H9 (cell line): ENCODE data around the gene ZNF646. TPM values are rescaled to one million over a fixed set of nuclear protein-coding genes. Genes with fewer than 3 reads are reported as not detected.
A peak's percentile ranks its signal among the peaks of the same experiment; 100 is the strongest.

Experiments used
- DNase-seq: peaks from one replicate; pipeline ENCODE4 v3.0.0-alpha.2; 2017
- H2AFZ ChIP-seq: one replicate; pipeline ENCODE4 v1.6.1; 2013; ENCODE audit warnings: mild to moderate bottlenecking, low read length, control low read depth, moderate library complexity
- H2AK5ac ChIP-seq: 2 replicates; pipeline ENCODE4 v1.6.1; 2013; ENCODE audit warnings: low read length, control low read depth, mixed read lengths; ENCODE audit not compliant: insufficient read length
- H2BK120ac ChIP-seq: one replicate; pipeline ENCODE4 v1.6.1; 2013; ENCODE audit warnings: low read depth, mild to moderate bottlenecking, low read length, control low read depth, inconsistent platforms; ENCODE audit not compliant: poor library complexity, severe bottlenecking
- H2BK12ac ChIP-seq: 2 replicates; pipeline ENCODE4 v1.6.1; 2013; ENCODE audit warnings: low read length, control low read depth, mixed read lengths, low read depth; ENCODE audit not compliant: insufficient read length
- H2BK15ac ChIP-seq: 2 replicates; pipeline ENCODE4 v1.6.1; 2013; ENCODE audit warnings: low read depth, low read length, control low read depth
- H2BK20ac ChIP-seq: one replicate; pipeline ENCODE4 v1.6.1; 2013; ENCODE audit warnings: low read depth, mild to moderate bottlenecking, low read length, control low read depth, inconsistent platforms; ENCODE audit not compliant: poor library complexity, severe bottlenecking
- H2BK5ac ChIP-seq: 2 replicates; pipeline ENCODE4 v1.6.1; 2013; ENCODE audit warnings: low read length, control low read depth, mixed read lengths; ENCODE audit not compliant: insufficient read length
- H3K14ac ChIP-seq: 2 replicates; pipeline ENCODE4 v1.6.1; 2013; ENCODE audit warnings: low read length, control low read depth; ENCODE audit not compliant: insufficient read depth
- H3K18ac ChIP-seq: 2 replicates; pipeline ENCODE4 v1.6.1; 2013; ENCODE audit warnings: low read depth, mild to moderate bottlenecking, mixed read lengths, low read length, control low read depth; ENCODE audit not compliant: insufficient read length
- H3K23ac ChIP-seq: 2 replicates; pipeline ENCODE4 v1.6.1; 2013; ENCODE audit warnings: low read length, control low read depth, mixed read lengths, low read depth; ENCODE audit not compliant: insufficient read length
- H3K23me2 ChIP-seq: 2 replicates; pipeline ENCODE4 v1.6.1; 2013; ENCODE audit warnings: low read depth, mild to moderate bottlenecking, mixed read lengths, low read length, control low read depth; ENCODE audit not compliant: insufficient read length, poor library complexity, severe bottlenecking
- H3K27ac ChIP-seq: 2 replicates; pipeline ENCODE4 v1.5.1; 2013; ENCODE audit warnings: low read length, control low read depth, mixed read lengths, low read depth; ENCODE audit not compliant: insufficient read length
- H3K27me3 ChIP-seq: 2 replicates; pipeline ENCODE4 v1.6.1; 2013; ENCODE audit warnings: low read length, control low read depth, inconsistent platforms; ENCODE audit not compliant: insufficient read depth
- H3K4ac ChIP-seq: 2 replicates; pipeline ENCODE4 v1.6.1; 2013; ENCODE audit warnings: low read depth, mild to moderate bottlenecking, control low read depth, inconsistent platforms, low read length, moderate library complexity
- H3K4me1 ChIP-seq: 2 replicates; pipeline ENCODE4 v1.6.1; 2013; ENCODE audit warnings: low read length, control low read depth, inconsistent platforms; ENCODE audit not compliant: insufficient read depth
- H3K4me2 ChIP-seq: 2 replicates; pipeline ENCODE4 v1.6.1; 2013; ENCODE audit warnings: low read length, control low read depth, mixed read lengths; ENCODE audit not compliant: insufficient read length, insufficient read depth
- H3K56ac ChIP-seq: 2 replicates; pipeline ENCODE4 v1.6.1; 2013; ENCODE audit warnings: low read depth, mild to moderate bottlenecking, mixed read lengths, low read length, control low read depth; ENCODE audit not compliant: insufficient read length
- H3K79me1 ChIP-seq: 2 replicates; pipeline ENCODE4 v1.6.1; 2013; ENCODE audit warnings: low read depth, mild to moderate bottlenecking, moderate library complexity, low read length, control low read depth, inconsistent platforms; ENCODE audit not compliant: insufficient read depth, poor library complexity, severe bottlenecking
- H3K79me2 ChIP-seq: 2 replicates; pipeline ENCODE4 v1.6.1; 2013; ENCODE audit warnings: low read length, control low read depth, inconsistent platforms; ENCODE audit not compliant: insufficient read depth
- H3K9ac ChIP-seq: 2 replicates; pipeline ENCODE4 v1.6.1; 2013; ENCODE audit warnings: low read length, control low read depth, mixed read lengths; ENCODE audit not compliant: insufficient read length; ENCODE audit errors: extremely low read depth
- H3K9me3 ChIP-seq: one replicate; pipeline ENCODE4 v1.6.1; 2013; ENCODE audit warnings: low read depth, low read length, inconsistent platforms; ENCODE audit not compliant: control insufficient read depth
- H3T11ph ChIP-seq: one replicate; pipeline ENCODE4 v1.6.1; 2013; ENCODE audit warnings: mild to moderate bottlenecking, low read length, control low read depth, inconsistent platforms
- H4K20me1 ChIP-seq: one replicate; pipeline ENCODE4 v1.6.1; 2013; ENCODE audit not compliant: control insufficient read depth, insufficient read length, insufficient read depth
- H4K5ac ChIP-seq: 2 replicates; pipeline ENCODE4 v1.6.1; 2013; ENCODE audit warnings: low read depth, mild to moderate bottlenecking, mixed read lengths, low read length, control low read depth; ENCODE audit not compliant: insufficient read length
- H4K8ac ChIP-seq: replicated peaks from 2 replicates; pipeline ENCODE4 v1.6.1; 2013; ENCODE audit warnings: low read length, control low read depth, mixed read lengths, low read depth; ENCODE audit not compliant: insufficient read length
- H4K91ac ChIP-seq: 2 replicates; pipeline ENCODE4 v1.6.1; 2013; ENCODE audit warnings: low read depth, mild to moderate bottlenecking, moderate library complexity, mixed read lengths, low read length, control low read depth; ENCODE audit not compliant: insufficient read length
- H3K27ac Mint-ChIP-seq, 3 experiments: 2 replicates in 2 of 3; 3 replicates in 1 of 3; pipeline ENCODE4 v1.8.0; 2020 to 2021; ENCODE audit warnings: mixed read lengths in 3 of 3, mild to moderate bottlenecking in 1 of 3, moderate library complexity in 1 of 3
- H3K27me3 Mint-ChIP-seq: 2 replicates; pipeline ENCODE4 v1.8.0; 2021; ENCODE audit warnings: low read depth, mild to moderate bottlenecking, moderate library complexity, mixed read lengths
- H3K36me3 Mint-ChIP-seq, 3 experiments: 2 replicates in 2 of 3; 3 replicates in 1 of 3; pipeline ENCODE4 v1.8.0; 2020 to 2021; ENCODE audit warnings: low read depth in 3 of 3, mixed read lengths in 3 of 3; ENCODE audit not compliant: insufficient read depth in 1 of 3
- H3K4me1 Mint-ChIP-seq, 2 experiments: 2 replicates each; pipeline ENCODE4 v1.8.0; 2020; ENCODE audit warnings: mixed read lengths in 2 of 2
- H3K4me3 Mint-ChIP-seq, 2 experiments: 2 replicates in 1 of 2; 3 replicates in 1 of 2; pipeline ENCODE4 v1.8.0; 2020 to 2021; ENCODE audit warnings: mild to moderate bottlenecking in 2 of 2, mixed read lengths in 2 of 2, moderate library complexity in 1 of 2
- H3K9me3 Mint-ChIP-seq, 2 experiments: 2 replicates in 1 of 2; 3 replicates in 1 of 2; pipeline ENCODE4 v1.8.0; 2020; ENCODE audit warnings: mild to moderate bottlenecking in 2 of 2, mixed read lengths in 2 of 2, moderate library complexity in 1 of 2
- CTCF ChIP-seq: fragments of 200-600 bp; sonication (generic); conservative IDR thresholded peaks from 3 replicates; pipeline ENCODE4 v1.8.0; 2021; ENCODE audit warnings: antibody characterized with exemption, mild to moderate bottlenecking
- WGBS: extraction: QIAGEN DNeasy Blood & Tissue Kit; methylation state at CpG from one replicate; pipeline ENCODE4 v1.1.7; 2013; ENCODE audit warnings: missing lambda C conversion rate, low lambda C conversion rate, mixed read lengths; ENCODE audit not compliant: insufficient read length; ENCODE audit errors: extremely low coverage; 5-methylcytosine and 5-hydroxymethylcytosine counted together
- total RNA-seq: library from RNA; stranded (reverse); gene quantifications from 2 replicates; pipeline ENCODE4 v1.2.1, GENCODE V29; 2021

ZNF646 gene
- total RNA-seq, 1 experiment from 2014 or later, result 29.2 TPM

DNA sequence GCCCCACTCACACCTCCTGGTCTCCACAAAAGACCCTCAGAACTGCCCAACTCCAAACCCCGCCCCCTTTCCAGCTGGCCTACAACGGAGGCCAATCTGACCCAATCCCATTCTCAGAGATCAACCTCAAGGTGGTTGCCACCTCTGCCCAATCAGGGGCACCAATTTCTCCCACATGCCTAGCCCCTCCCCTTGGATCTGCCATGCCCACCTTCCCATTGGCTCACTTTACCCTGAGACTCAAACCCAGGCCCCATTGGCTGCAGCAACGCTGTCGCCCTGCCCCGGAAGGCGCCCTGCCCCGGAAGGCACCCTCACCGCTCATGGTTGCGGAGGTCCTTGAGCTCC lies 10.8 kb upstream of the ZNF646 start:
- no peak overlapping the region for H3K4me2 ChIP-seq
- H3K23ac ChIP-seq, result no peak overlapping the region
- H4K20me1 ChIP-seq, result no peaks in the 10 kb centered on the region
- no peaks in the 10 kb centered on the region for H3K4me1 ChIP-seq
- Mint-ChIP-seq H3K4me3 (no peak overlapping the region), H3K36me3 (peaks cover 22 to 51% (median 40%) of the 10 kb centered on the region in 3 experiments), H3K27ac (peak overlapping the region in 2 of 3 experiments; percentile 23 to 39; a peak in 1 of 7 replicates), H3K4me1 (no peaks in the 10 kb centered on the region), H3K9me3 (no peaks in the 10 kb centered on the region), H3K27me3 (no peaks in the 10 kb centered on the region)
- no peak overlapping the region for H4K91ac ChIP-seq
- peaks cover 4% of the 10 kb centered on the region for H3K79me1 ChIP-seq
- no peak overlapping the region for H2BK15ac ChIP-seq
- no peak overlapping the region for H4K8ac ChIP-seq
- H3K18ac ChIP-seq, result no peak overlapping the region
- TF ChIP-seq CTCF, result no peak
- no peaks in the 10 kb centered on the region for H3K27me3 ChIP-seq
- H2AK5ac ChIP-seq, result no peak overlapping the region
- H3K23me2 ChIP-seq, result no peaks in the 10 kb centered on the region
- no peak overlapping the region for H2AFZ ChIP-seq
- H2BK20ac ChIP-seq, result no peak overlapping the region
- H2BK120ac ChIP-seq, result no peak overlapping the region
- no peak overlapping the region for H3K14ac ChIP-seq
- peak; percentile 55 for DNase-seq
- H3T11ph ChIP-seq, result no peak overlapping the region
- H3K79me2 ChIP-seq, result peaks cover 7% of the 10 kb centered on the region; the same call in 1 of the 2 replicates
- no peak overlapping the region for H4K5ac ChIP-seq
- no peak overlapping the region for H2BK5ac ChIP-seq
- H3K27ac ChIP-seq, result no peak overlapping the region
- H3K4ac ChIP-seq, result no peak overlapping the region
- WGBS, result no CpG with 5 or more reads among the region's 9 CpGs
- H3K56ac ChIP-seq, result no peak overlapping the region
- H3K9ac ChIP-seq, result no peak overlapping the region
- no peaks in the 10 kb centered on the region for H3K9me3 ChIP-seq
- H2BK12ac ChIP-seq, result no peak overlapping the region
